ENCODE results near the gene TRIM47. TPM values are rescaled to one million over a fixed set of nuclear protein-coding genes. Genes with fewer than 3 reads are reported as not detected.

Gene TRIM47
- polyA plus RNA-seq, 3 donors from 2014 or later: 3.2 to 4.0 (median 3.9) TPM

GRCh38 chr17:75848523-75849278 is 29.7 kb downstream of the TRIM47 start:
- H3K9me3 Mint-ChIP-seq: no peaks in the 10 kb centered on the region
- peak overlapping the region in 1 of 5 donors; percentile 2 for H3K4me3 Mint-ChIP-seq
- H3K36me3 Mint-ChIP-seq: peaks cover 6 to 12% (median 6%) of the 10 kb centered on the region in 3 donors
- peaks cover 16 to 29% of the 10 kb centered on the region in 2 donors for H3K4me1 Mint-ChIP-seq
- peaks cover 0 to 2% (median 2%) of the 10 kb centered on the region in 3 donors for H3K27me3 Mint-ChIP-seq (ENCODE audit: low read depth in 3 of 3)
- peak; percentile 56 to 67 (median 60) for DNase-seq
- peak overlapping the region in 5 of 6 donors; percentile 37 to 90 (median 87) for H3K27ac Mint-ChIP-seq

GRCh38 chr17:75847614-75848522 is 30.5 kb downstream of the TRIM47 start:
- no peak for DNase-seq
- peaks cover 0 to 4% (median 2%) of the 10 kb centered on the region in 3 donors for H3K27me3 Mint-ChIP-seq (ENCODE audit: low read depth in 3 of 3)
- peaks cover 16 to 26% of the 10 kb centered on the region in 2 donors for H3K4me1 Mint-ChIP-seq
- H3K9me3 Mint-ChIP-seq: no peaks in the 10 kb centered on the region
- peaks cover 6 to 12% (median 6%) of the 10 kb centered on the region in 3 donors for H3K36me3 Mint-ChIP-seq
- peak overlapping the region in 1 of 5 donors; percentile 2 for H3K4me3 Mint-ChIP-seq
- H3K27ac Mint-ChIP-seq: peak overlapping the region; percentile 37 to 90 (median 80)

- Mint-ChIP-seq H3K27ac (peak overlapping the region in 1 of 6 donors; percentile 67), H3K9me3 (no peaks in the 10 kb centered on the region), H3K27me3 (ENCODE audit: low read depth in 3 of 3) (peaks cover 0 to 4% (median 2%) of the 10 kb centered on the region in 3 donors), H3K36me3 (peaks cover 6 to 12% (median 6%) of the 10 kb centered on the region in 3 donors), H3K4me1 (peaks cover 16 to 27% of the 10 kb centered on the region in 2 donors), H3K4me3 (no peak overlapping the region)
- DNase-seq: no peak
Observed at GRCh38 chr17:75846692-75847613, 31.4 kb downstream of the TRIM47 start.

GRCh38 chr17:75845933-75846691 is 32.3 kb downstream of the TRIM47 start:
- peak overlapping the region; percentile 3 to 92 (median 78) for H3K27ac Mint-ChIP-seq

GRCh38 chr17:75845058-75845711 is 33.2 kb downstream of the TRIM47 start:
- peaks cover 16 to 30% of the 10 kb centered on the region in 2 donors for H3K4me1 Mint-ChIP-seq
- peak overlapping the region; percentile 20 to 66 (median 29) for H3K4me3 Mint-ChIP-seq
- peaks cover 0 to 4% (median 2%) of the 10 kb centered on the region in 3 donors for H3K27me3 Mint-ChIP-seq (ENCODE audit: low read depth in 3 of 3)
- DNase-seq: peak; percentile 47 to 50 (median 48)
- H3K9me3 Mint-ChIP-seq: no peaks in the 10 kb centered on the region
- H3K27ac Mint-ChIP-seq: peak overlapping the region; percentile 70 to 92 (median 82)
- H3K36me3 Mint-ChIP-seq: peaks cover 6 to 12% (median 6%) of the 10 kb centered on the region in 3 donors

More at GRCh38 chr17:75845933-75846691, 32.3 kb downstream of the TRIM47 start:
- Mint-ChIP-seq H3K9me3 (no peaks in the 10 kb centered on the region), H3K27me3 (ENCODE audit: low read depth in 3 of 3) (peaks cover 0 to 4% (median 2%) of the 10 kb centered on the region in 3 donors), H3K4me1 (peaks cover 16 to 27% of the 10 kb centered on the region in 2 donors), H3K4me3 (peak overlapping the region in 1 of 5 donors; percentile 53), H3K36me3 (peaks cover 6 to 12% (median 6%) of the 10 kb centered on the region in 3 donors)
- DNase-seq: no peak

- peaks cover 6 to 12% (median 6%) of the 10 kb centered on the region in 3 donors for H3K36me3 Mint-ChIP-seq
- no peaks in the 10 kb centered on the region for H3K9me3 Mint-ChIP-seq
- peak overlapping the region; percentile 92 to 97 (median 94) for H3K4me3 Mint-ChIP-seq
- H3K27ac Mint-ChIP-seq: peak overlapping the region; percentile 92 to 98 (median 96)
- peaks cover 16 to 30% of the 10 kb centered on the region in 2 donors for H3K4me1 Mint-ChIP-seq
- H3K27me3 Mint-ChIP-seq (ENCODE audit: low read depth in 3 of 3): peaks cover 0 to 4% (median 2%) of the 10 kb centered on the region in 3 donors
- DNase-seq: peak in 2 of 3 donors; percentile 30 to 36
Observed at GRCh38 chr17:75844530-75845057, 33.8 kb downstream of the TRIM47 start.

- Mint-ChIP-seq H3K27ac (peak within 1 kb of the TSS; percentile 92 to 98 (median 96)), H3K4me3 (peak within 1 kb of the TSS; percentile 92 to 97 (median 94)), H3K36me3 (peaks cover 6 to 14% (median 6%) of the 10 kb centered on the region in 3 donors), H3K27me3 (ENCODE audit: low read depth in 3 of 3) (peaks cover 0 to 4% (median 2%) of the 10 kb centered on the region in 3 donors), H3K9me3 (no peaks in the 10 kb centered on the region), H3K4me1 (peaks cover 16 to 29% of the 10 kb centered on the region in 2 donors)
- DNase-seq: peak; percentile 72 to 75 (median 73)
Observed at GRCh38 chr17:75843577-75844529, 34.5 kb downstream of the TRIM47 start, which contains the start of gene UNC13D. TSS of gene UNC13D (minus strand) at chr17:75844404. CDS start at chr17:75844337, 67 bp downstream.

GRCh38 chr17:75842963-75843576 is 35.3 kb downstream of the TRIM47 start:
- H3K27ac Mint-ChIP-seq: peak overlapping the region; percentile 87 to 98 (median 93)
- H3K9me3 Mint-ChIP-seq: no peaks in the 10 kb centered on the region
- peaks cover 0 to 4% (median 2%) of the 10 kb centered on the region in 3 donors for H3K27me3 Mint-ChIP-seq (ENCODE audit: low read depth in 3 of 3)
- peaks cover 9 to 23% of the 10 kb centered on the region in 2 donors for H3K4me1 Mint-ChIP-seq
- H3K4me3 Mint-ChIP-seq: peak overlapping the region; percentile 92 to 97 (median 94)
- peaks cover 0 to 6% (median 0%) of the 10 kb centered on the region in 3 donors for H3K36me3 Mint-ChIP-seq
- peak in 1 of 3 donors; percentile 42 for DNase-seq

GRCh38 chr17:75842411-75842810 is 36.0 kb downstream of the TRIM47 start:
- peaks cover 9 to 24% of the 10 kb centered on the region in 2 donors for H3K4me1 Mint-ChIP-seq
- no peak for DNase-seq
- H3K4me3 Mint-ChIP-seq: peak overlapping the region in 4 of 5 donors; percentile 35 to 97 (median 93)
- H3K27me3 Mint-ChIP-seq (ENCODE audit: low read depth in 3 of 3): peaks cover 0 to 2% (median 2%) of the 10 kb centered on the region in 3 donors
- H3K9me3 Mint-ChIP-seq: no peaks in the 10 kb centered on the region
- H3K36me3 Mint-ChIP-seq: peaks cover 0 to 6% (median 0%) of the 10 kb centered on the region in 3 donors
- H3K27ac Mint-ChIP-seq: peak overlapping the region in 2 of 6 donors; percentile 68 to 80

GRCh38 chr17:75840799-75841164 is 37.6 kb downstream of the TRIM47 start:
- DNase-seq: no peak
- peaks cover 0 to 3% (median 0%) of the 10 kb centered on the region in 3 donors for H3K36me3 Mint-ChIP-seq
- peak overlapping the region in 2 of 6 donors; percentile 76 to 80 for H3K27ac Mint-ChIP-seq
- peaks cover 9 to 22% of the 10 kb centered on the region in 2 donors for H3K4me1 Mint-ChIP-seq
- peaks cover 1 to 2% (median 2%) of the 10 kb centered on the region in 3 donors for H3K27me3 Mint-ChIP-seq (ENCODE audit: low read depth in 3 of 3)
- no peaks in the 10 kb centered on the region for H3K9me3 Mint-ChIP-seq
- peak overlapping the region in 1 of 5 donors; percentile 44 for H3K4me3 Mint-ChIP-seq

All from immature natural killer cell (primary cell).